Measurements from ENCODE around the gene COL1A2.

Gene COL1A2

DNA sequence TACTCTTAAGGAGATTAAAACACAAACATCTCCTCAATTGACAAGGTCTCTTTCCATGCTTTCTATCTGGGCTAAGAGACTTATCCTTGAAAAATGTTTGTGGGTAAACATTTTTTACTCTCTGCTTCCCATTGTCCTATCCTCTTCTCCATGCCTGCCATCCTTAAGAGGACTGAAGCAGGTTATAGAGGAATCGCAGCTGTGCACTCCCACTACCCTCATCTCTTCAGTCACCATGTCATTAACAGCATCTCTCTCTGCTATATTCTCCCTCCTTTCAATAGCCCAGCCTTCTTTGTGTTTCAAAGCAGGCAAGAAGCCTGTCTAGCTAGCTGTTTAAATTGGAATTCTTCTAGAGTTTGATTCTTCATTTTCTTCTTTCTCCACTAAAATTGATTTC is 22.6 kb downstream of the COL1A2 start:
- no peak for TF ChIP-seq NFIC (IDR thresholded peaks at IDR 0.05)
- TF ChIP-seq EGR1 (IDR thresholded peaks at IDR 0.05) = no peak
- TF ChIP-seq ZBTB7A (IDR thresholded peaks at IDR 0.05; ENCODE audit: low read depth) = no peak
- no peak for TF ChIP-seq EP300 (IDR thresholded peaks at IDR 0.05; ENCODE audit: borderline replicate concordance)
- TF ChIP-seq TAF1 (IDR thresholded peaks at IDR 0.05; ENCODE audit: low read depth) = no peak
- TF ChIP-seq, protein P1, sequence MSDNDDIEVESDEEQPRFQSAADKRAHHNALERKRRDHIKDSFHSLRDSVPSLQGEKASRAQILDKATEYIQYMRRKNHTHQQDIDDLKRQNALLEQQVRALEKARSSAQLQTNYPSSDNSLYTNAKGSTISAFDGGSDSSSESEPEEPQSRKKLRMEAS (IDR thresholded peaks at IDR 0.05) = no peak
- TF ChIP-seq TCF12 (IDR thresholded peaks at IDR 0.05; ENCODE audit: low read depth) = no peak

DNA sequence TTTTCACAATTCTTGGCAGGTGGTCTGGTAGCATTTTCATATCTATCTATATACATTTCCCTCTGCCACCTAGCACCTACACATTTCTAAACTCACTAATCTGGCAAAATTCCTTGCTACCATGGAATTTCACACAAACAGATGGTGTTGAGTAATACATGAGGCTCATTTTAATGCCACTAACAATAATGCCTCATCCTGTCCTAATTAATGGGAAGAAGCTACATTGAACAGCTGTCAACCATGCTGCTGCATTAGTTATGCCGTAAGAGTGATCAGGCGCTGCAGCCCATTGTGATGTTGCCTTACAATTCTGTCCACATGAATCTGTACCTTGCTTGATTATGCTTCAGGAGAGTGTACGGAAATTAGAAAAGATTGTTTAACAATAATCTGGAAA is 23.2 kb downstream of the COL1A2 start:
- TF ChIP-seq RAD21 (IDR thresholded peaks at IDR 0.05; ENCODE audit: low read depth) (no peak), EP300 (IDR thresholded peaks at IDR 0.05; ENCODE audit: borderline replicate concordance) (no peak), REST (IDR thresholded peaks at IDR 0.05; ENCODE audit: low read depth) (no peak), YY1 (IDR thresholded peaks at IDR 0.05; ENCODE audit: low read depth) (no peak), CREB1 (IDR thresholded peaks at IDR 0.05; ENCODE audit: low read depth) (no peak), USF1 (IDR thresholded peaks at IDR 0.05) (no peak), FOXM1 (IDR thresholded peaks at IDR 0.05; ENCODE audit: borderline replicate concordance, low read depth) (no peak), EGR1 (IDR thresholded peaks at IDR 0.05) (no peak), ZBTB7A (IDR thresholded peaks at IDR 0.05; ENCODE audit: low read depth) (no peak), CEBPB (IDR thresholded peaks at IDR 0.05) (no peak)
- TF ChIP-seq, protein P1 (IDR thresholded peaks at IDR 0.05) = no peak

DNA sequence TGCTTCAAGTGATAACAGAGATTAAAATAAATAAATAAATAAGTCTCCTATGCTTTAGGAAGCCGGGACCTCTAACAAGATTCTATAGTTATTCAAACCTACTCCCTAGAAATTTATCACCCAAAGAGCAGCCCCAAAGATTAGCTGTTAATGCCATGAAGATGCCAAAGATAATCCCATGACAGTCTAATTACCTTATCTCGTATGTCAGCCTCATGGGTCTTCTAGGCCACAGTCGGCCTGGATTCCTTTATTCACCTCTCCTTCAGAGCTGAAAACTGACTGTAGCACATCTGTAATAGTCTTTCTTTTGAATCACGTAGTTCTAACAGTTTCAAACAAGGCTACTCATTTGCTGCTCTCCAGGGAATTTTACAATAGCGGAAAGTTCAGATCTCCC is 24.2 kb downstream of the COL1A2 start:
- TF ChIP-seq, protein P1 (IDR thresholded peaks at IDR 0.05) = no peak
- TF ChIP-seq FOXM1 (IDR thresholded peaks at IDR 0.05; ENCODE audit: borderline replicate concordance, low read depth) = no peak
- TF ChIP-seq ZBTB7A (IDR thresholded peaks at IDR 0.05; ENCODE audit: low read depth) = no peak
- no peak for TF ChIP-seq TEAD4 (IDR thresholded peaks at IDR 0.05)
- TF ChIP-seq TAF1 (IDR thresholded peaks at IDR 0.05; ENCODE audit: low read depth) = no peak
- TF ChIP-seq USF1 (IDR thresholded peaks at IDR 0.05) = no peak
- TF ChIP-seq TCF12 (IDR thresholded peaks at IDR 0.05; ENCODE audit: low read depth) = no peak
- no peak for TF ChIP-seq EP300 (IDR thresholded peaks at IDR 0.05; ENCODE audit: borderline replicate concordance)
- TF ChIP-seq EGR1 (IDR thresholded peaks at IDR 0.05) = no peak
- no peak for TF ChIP-seq NFIC (IDR thresholded peaks at IDR 0.05)
- no peak for TF ChIP-seq CEBPB (IDR thresholded peaks at IDR 0.05)
- no peak for TF ChIP-seq RAD21 (IDR thresholded peaks at IDR 0.05; ENCODE audit: low read depth)
- no peak for TF ChIP-seq YY1 (IDR thresholded peaks at IDR 0.05; ENCODE audit: low read depth)
- TF ChIP-seq CREB1 (IDR thresholded peaks at IDR 0.05; ENCODE audit: low read depth) = no peak
- TF ChIP-seq REST (IDR thresholded peaks at IDR 0.05; ENCODE audit: low read depth) = no peak

DNA sequence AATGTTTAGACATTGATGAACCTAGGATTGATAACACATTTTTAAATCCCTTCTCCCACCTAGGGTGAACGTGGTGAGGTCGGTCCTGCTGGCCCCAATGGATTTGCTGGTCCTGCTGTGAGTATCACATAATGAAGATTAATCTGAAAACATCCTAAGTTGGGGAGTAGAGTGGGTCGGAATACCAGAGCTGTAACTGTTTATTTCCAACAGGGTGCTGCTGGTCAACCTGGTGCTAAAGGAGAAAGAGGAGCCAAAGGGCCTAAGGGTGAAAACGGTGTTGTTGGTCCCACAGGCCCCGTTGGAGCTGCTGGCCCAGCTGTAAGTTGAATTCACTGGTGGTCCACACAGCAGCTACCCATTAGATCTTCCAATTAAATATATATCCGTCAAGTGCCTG is 25.6 kb downstream of the COL1A2 start:
- TF ChIP-seq REST (IDR thresholded peaks at IDR 0.05; ENCODE audit: low read depth) = no peak
- TF ChIP-seq FOXM1 (IDR thresholded peaks at IDR 0.05; ENCODE audit: borderline replicate concordance, low read depth) = no peak
- TF ChIP-seq CEBPB (IDR thresholded peaks at IDR 0.05) = no peak
- TF ChIP-seq, protein P1 (IDR thresholded peaks at IDR 0.05) = no peak
- no peak for TF ChIP-seq TAF1 (IDR thresholded peaks at IDR 0.05; ENCODE audit: low read depth)
- no peak for TF ChIP-seq TEAD4 (IDR thresholded peaks at IDR 0.05)
- TF ChIP-seq NFIC (IDR thresholded peaks at IDR 0.05) = no peak
- no peak for TF ChIP-seq EGR1 (IDR thresholded peaks at IDR 0.05)
- no peak for TF ChIP-seq ZBTB7A (IDR thresholded peaks at IDR 0.05; ENCODE audit: low read depth)
- no peak for TF ChIP-seq EP300 (IDR thresholded peaks at IDR 0.05; ENCODE audit: borderline replicate concordance)
- no peak for TF ChIP-seq RAD21 (IDR thresholded peaks at IDR 0.05; ENCODE audit: low read depth)
- no peak for TF ChIP-seq TCF12 (IDR thresholded peaks at IDR 0.05; ENCODE audit: low read depth)
- no peak for TF ChIP-seq USF1 (IDR thresholded peaks at IDR 0.05)
- no peak for TF ChIP-seq YY1 (IDR thresholded peaks at IDR 0.05; ENCODE audit: low read depth)
- no peak for TF ChIP-seq CREB1 (IDR thresholded peaks at IDR 0.05; ENCODE audit: low read depth)
